GM13977 (cell line): ENCODE measurements around the gene CACNA2D1.

Experiments used
- DNase-seq: peaks from one replicate; pipeline ENCODE4 v3.0.0; 2012; ENCODE audit warnings: low spot score
- CTCF ChIP-seq: IDR thresholded peaks from 2 replicates; pipeline ENCODE4 v1.5.1; 2012; ENCODE audit warnings: mild to moderate bottlenecking, control low read depth; ENCODE audit not compliant: insufficient read depth; ENCODE audit errors: extremely low read depth, missing control alignments
- in situ Hi-C: fragments of 300-500 bp; cut with MboI; formaldehyde crosslinking; loops from one replicate; pipeline ENCODE4 v1.12.0; 2022; ENCODE audit warnings: low sequenced_read_pairs, low pct_unique_long_range_greater_than_20kb, mixed read lengths, inconsistent platforms; ENCODE audit not compliant: unreplicated experiment

Gene CACNA2D1

GRCh38 chr7:82428186-82428961 is 15.2 kb downstream of the CACNA2D1 start:
- no peak for DNase-seq
- in situ Hi-C loops, result no loop called here
- no peak for TF ChIP-seq CTCF

- DNase-seq, result no peak
- in situ Hi-C loops, result no loop called here
- TF ChIP-seq CTCF, result no peak
These were observed 20.1 kb downstream of the CACNA2D1 start for GRCh38 chr7:82423446-82423845.

- TF ChIP-seq CTCF, result no peak
- in situ Hi-C loops, result no loop called here
- DNase-seq, result no peak
These were observed 24.4 kb downstream of the CACNA2D1 start for GRCh38 chr7:82419200-82419599.

- TF ChIP-seq CTCF, result no peak
- in situ Hi-C loops, result no loop called here
- no peak for DNase-seq
These were observed 25.7 kb downstream of the CACNA2D1 start for GRCh38 chr7:82417898-82418297.

- in situ Hi-C loops, result no loop called here
- no peak for DNase-seq
- TF ChIP-seq CTCF, result no peak
These were observed 27.2 kb downstream of the CACNA2D1 start for GRCh38 chr7:82416402-82416801.

- DNase-seq, result no peak
- in situ Hi-C loops, result no loop called here
- no peak for TF ChIP-seq CTCF
These were observed 29.2 kb downstream of the CACNA2D1 start for GRCh38 chr7:82414389-82414788.
